ENCODE data around the gene CERS6.

Gene CERS6

GRCh38 chr2:168773128-168773527 lies 317.1 kb downstream of the CERS6 start:
- no peak overlapping the region for H3K27ac ChIP-seq
- H3K4me3 ChIP-seq (ENCODE audit: low read depth, low read length), result no peak overlapping the region
- H3K9me3 ChIP-seq (ENCODE audit: severe bottlenecking), result no peaks in the 10 kb centered on the region
- no peaks in the 10 kb centered on the region for H3K36me3 ChIP-seq
- DNase-seq, result no peak
- TF ChIP-seq CTCF (IDR thresholded peaks at IDR 0.05; ENCODE audit: low read depth, low read length), result no peak
- H3K27me3 ChIP-seq (ENCODE audit: insufficient read depth, low read depth, severe bottlenecking), result no peaks in the 10 kb centered on the region

GRCh38 chr2:168773719-168774521 lies 317.8 kb downstream of the CERS6 start:
- Histone ChIP-seq H3K4me3 (ENCODE audit: low read depth, low read length) (no peak overlapping the region), H3K9me3 (ENCODE audit: severe bottlenecking) (no peaks in the 10 kb centered on the region), H3K36me3 (no peaks in the 10 kb centered on the region), H3K27ac (no peak overlapping the region), H3K27me3 (ENCODE audit: insufficient read depth, low read depth, severe bottlenecking) (no peaks in the 10 kb centered on the region)
- TF ChIP-seq CTCF (IDR thresholded peaks at IDR 0.05; ENCODE audit: low read depth, low read length), result peak; percentile 82
- DNase-seq, result peak; percentile 68

GRCh38 chr2:168775837-168776236 lies 319.8 kb downstream of the CERS6 start:
- Histone ChIP-seq H3K4me3 (ENCODE audit: low read depth, low read length) (no peak overlapping the region), H3K9me3 (ENCODE audit: severe bottlenecking) (no peaks in the 10 kb centered on the region), H3K36me3 (no peaks in the 10 kb centered on the region), H3K27ac (no peak overlapping the region), H3K27me3 (ENCODE audit: insufficient read depth, low read depth, severe bottlenecking) (no peaks in the 10 kb centered on the region)
- DNase-seq, result no peak
- no peak for TF ChIP-seq CTCF (IDR thresholded peaks at IDR 0.05; ENCODE audit: low read depth, low read length)

GRCh38 chr2:168780669-168781071 lies 324.6 kb downstream of the CERS6 start:
- no peaks in the 10 kb centered on the region for H3K27me3 ChIP-seq (ENCODE audit: insufficient read depth, low read depth, severe bottlenecking)
- no peak overlapping the region for H3K4me3 ChIP-seq (ENCODE audit: low read depth, low read length)
- no peak for TF ChIP-seq CTCF (IDR thresholded peaks at IDR 0.05; ENCODE audit: low read depth, low read length)
- H3K36me3 ChIP-seq, result no peaks in the 10 kb centered on the region
- H3K27ac ChIP-seq, result no peak overlapping the region
- no peaks in the 10 kb centered on the region for H3K9me3 ChIP-seq (ENCODE audit: severe bottlenecking)
- DNase-seq, result no peak

GRCh38 chr2:168781191-168781817 lies 325.2 kb downstream of the CERS6 start:
- no peak for TF ChIP-seq CTCF (IDR thresholded peaks at IDR 0.05; ENCODE audit: low read depth, low read length)
- Histone ChIP-seq H3K36me3 (no peaks in the 10 kb centered on the region), H3K27ac (no peak overlapping the region), H3K27me3 (ENCODE audit: insufficient read depth, low read depth, severe bottlenecking) (no peaks in the 10 kb centered on the region), H3K4me3 (ENCODE audit: low read depth, low read length) (no peak overlapping the region), H3K9me3 (ENCODE audit: severe bottlenecking) (no peaks in the 10 kb centered on the region)
- DNase-seq, result no peak
